GM10266 (cell line): ENCODE measurements around the gene ACAT1.
"Not testable (repeated sequence)": the region's sequence is repeated elsewhere in the genome, so short reads cannot be mapped to it uniquely, and the experiment has no call there.

ENCODE experiments used
- DNase-seq: peaks from one replicate; pipeline ENCODE4 v3.0.0; 2012; ENCODE audit errors: extremely low spot score
- TF ChIP-seq, protein P1 (sequence below): IDR thresholded peaks from 2 replicates; pipeline ENCODE4 v1.5.1; 2012; ENCODE audit warnings: mild to moderate bottlenecking, low read depth; ENCODE audit not compliant: control insufficient read depth, insufficient read depth; ENCODE audit errors: missing control alignments

ACAT1 gene

DNA sequence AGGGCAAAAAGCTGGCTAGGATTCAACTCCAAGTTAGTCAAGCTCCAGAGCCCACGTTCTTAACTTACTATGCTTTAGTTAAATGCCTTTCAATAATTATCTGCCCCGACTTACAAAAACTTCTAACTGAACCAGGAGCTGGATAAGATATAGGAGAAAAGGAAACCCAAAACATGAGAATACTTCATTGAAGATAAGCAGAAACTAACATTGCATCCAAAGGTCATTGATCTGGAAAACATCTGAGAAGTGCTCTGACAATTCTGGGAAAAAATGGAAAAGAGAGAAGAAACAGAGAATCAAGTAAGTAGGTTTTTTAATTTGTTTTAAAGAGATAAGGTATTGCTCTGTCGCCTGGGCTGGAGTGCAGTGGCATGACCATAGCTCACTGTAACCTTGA lies 27.2 kb downstream of the ACAT1 start:
- TF ChIP-seq, protein P1, sequence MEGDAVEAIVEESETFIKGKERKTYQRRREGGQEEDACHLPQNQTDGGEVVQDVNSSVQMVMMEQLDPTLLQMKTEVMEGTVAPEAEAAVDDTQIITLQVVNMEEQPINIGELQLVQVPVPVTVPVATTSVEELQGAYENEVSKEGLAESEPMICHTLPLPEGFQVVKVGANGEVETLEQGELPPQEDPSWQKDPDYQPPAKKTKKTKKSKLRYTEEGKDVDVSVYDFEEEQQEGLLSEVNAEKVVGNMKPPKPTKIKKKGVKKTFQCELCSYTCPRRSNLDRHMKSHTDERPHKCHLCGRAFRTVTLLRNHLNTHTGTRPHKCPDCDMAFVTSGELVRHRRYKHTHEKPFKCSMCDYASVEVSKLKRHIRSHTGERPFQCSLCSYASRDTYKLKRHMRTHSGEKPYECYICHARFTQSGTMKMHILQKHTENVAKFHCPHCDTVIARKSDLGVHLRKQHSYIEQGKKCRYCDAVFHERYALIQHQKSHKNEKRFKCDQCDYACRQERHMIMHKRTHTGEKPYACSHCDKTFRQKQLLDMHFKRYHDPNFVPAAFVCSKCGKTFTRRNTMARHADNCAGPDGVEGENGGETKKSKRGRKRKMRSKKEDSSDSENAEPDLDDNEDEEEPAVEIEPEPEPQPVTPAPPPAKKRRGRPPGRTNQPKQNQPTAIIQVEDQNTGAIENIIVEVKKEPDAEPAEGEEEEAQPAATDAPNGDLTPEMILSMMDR: no peak

DNA sequence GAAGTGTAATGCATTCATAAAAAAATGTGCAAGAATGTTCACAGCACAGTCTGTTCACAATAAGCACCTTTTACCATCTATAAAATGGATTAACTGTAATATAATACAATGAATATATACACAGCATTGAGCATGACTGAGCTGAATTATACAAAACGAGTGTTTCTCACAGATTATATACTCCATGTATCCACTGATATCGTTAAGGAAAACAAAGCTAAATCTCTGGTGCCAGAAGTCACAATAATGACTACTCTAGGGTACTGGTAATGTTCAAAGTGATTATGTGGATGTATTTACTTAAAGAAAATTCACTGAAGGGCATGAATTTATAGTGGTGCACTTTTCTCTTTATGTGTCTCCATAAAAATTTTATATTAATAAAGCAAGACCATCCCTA lies 33.2 kb downstream of the ACAT1 start:
- DNase-seq: no peak
- TF ChIP-seq, protein P1: no peak

More for the DNA sequence above, 27.2 kb downstream of the ACAT1 start:
- no peak for DNase-seq

DNA sequence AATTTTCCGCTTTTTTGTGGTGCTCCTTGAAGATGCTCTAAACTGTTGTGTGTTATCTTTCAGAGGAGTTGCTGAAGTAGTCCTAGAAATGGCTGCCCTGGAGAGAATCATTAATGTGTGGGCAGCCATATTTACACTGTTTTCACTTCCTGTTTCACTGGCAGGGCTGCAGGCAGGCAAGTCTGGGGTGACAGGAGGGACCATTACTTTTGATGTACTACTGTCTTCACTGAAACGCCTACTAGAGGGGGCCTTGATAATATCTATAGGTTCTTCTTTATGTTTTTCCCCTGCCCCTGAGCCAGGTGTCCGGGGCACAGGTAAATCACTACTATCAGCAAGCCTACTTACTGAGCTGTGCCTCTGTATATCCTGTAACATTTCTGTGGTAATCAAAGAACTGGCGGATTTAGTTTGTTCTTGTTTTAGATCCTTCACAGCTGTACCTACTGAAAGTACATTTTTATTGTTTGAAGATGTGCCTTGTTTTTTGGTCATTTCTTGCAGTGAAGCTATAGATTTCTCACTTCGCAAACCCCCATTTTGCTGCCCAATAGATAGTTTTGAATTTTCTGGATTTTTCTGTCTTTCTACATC lies 39.7 kb downstream of the ACAT1 start:
- peak; percentile 50 for DNase-seq
- TF ChIP-seq, protein P1: no peak

DNA sequence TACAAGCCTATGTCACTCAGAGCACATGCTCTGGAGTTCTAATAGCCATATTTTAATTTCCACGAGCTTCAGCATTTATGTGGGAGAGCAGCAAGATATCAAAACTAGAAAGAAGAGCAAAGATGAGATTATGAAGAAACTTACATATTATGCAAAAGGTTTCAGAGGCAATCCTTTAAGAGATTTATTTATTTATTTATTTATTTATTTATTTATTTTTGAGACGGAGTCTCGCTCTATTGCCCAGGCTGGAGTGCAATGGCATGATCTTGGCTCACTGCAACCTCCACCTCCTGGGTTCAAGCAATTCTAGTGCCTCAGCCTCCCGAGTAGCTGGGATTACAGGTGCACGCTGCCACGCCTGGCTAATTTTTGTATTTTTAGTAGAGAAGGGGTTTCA lies 41.5 kb downstream of the ACAT1 start:
- DNase-seq: not testable (repeated sequence)

DNA sequence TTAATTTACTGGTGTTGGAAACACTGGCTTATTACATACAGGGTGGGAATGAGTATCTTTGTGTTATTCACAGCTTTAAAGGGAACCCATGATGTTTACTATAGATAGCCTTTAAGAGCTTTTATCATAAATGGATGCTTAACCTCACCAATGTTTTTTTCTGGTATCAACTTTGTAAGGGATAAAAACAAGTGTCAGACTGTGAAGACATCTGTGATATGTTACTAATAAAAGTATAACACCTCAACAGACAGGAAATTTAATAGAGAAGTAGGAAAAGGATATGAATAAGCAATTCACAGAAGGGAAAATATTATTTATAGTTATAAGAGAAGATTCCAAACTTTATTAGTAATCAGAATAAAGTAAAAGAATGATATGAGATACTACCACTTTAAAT lies 46.3 kb downstream of the ACAT1 start:
- DNase-seq: no peak
- TF ChIP-seq, protein P1: no peak

DNA sequence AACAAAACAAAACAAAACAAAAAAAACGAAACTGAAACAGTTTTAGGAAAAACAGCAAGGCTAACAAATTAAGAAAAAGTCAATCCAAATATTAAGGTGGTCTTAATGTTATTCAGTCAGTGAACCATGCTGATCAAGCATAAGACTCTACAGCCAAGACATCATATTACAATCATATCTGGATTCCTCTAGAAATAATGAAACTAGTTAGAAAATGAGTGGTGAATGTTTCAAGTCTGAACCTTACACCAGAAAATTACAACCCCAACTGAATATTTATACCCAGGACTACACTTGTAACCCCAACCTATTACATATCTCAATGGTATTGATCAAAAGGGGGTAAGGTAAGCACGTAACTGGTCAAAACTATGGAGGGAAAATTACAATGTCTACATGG lies 48.8 kb downstream of the ACAT1 start:
- peak; percentile 8 for DNase-seq
- TF ChIP-seq, protein P1: no peak

DNA sequence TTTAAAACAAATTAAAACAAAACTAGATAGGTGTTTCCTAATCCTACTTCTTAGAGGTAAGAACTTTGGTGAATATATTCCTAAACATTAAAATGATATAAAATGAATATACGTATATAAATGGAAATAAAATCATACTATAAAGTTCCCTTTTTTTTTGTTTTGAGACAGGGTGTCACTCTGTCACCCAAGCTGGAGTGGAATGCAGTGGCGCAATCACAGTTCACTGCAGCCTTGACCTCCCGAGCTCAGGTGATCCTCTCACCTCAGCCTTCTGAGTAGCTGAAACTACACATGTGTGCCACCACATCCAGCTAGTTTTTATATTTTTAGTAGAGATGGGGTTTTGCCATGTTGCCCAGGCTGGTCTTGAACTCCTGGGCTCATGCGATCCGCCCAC lies 56.2 kb downstream of the ACAT1 start:
- TF ChIP-seq, protein P1: no peak
- no peak for DNase-seq

DNA sequence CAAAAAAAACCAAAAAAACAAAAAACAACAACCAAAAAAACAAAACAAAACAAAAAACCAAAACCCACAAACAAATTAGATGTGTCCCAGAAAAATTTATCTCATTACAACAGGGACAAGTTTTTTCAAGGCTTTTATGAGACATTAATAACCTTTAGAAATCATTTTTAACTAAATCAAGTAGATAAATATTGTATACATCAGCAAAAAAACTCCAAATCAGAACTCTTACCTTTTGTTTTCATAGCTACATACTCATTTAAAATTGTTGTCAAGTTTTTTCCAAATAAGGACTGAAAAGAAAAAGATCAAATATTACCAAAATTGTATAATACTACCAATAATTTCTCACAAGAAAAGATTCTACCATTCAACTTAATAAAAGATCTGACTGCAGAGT lies 72.4 kb downstream of the ACAT1 start:
- no peak for DNase-seq
- TF ChIP-seq, protein P1: no peak
